Right lobe of liver (tissue), 6 donors: ENCODE data around the gene ALOX15. TPM values are rescaled to one million over a fixed set of nuclear protein-coding genes. Genes with fewer than 3 reads are reported as not detected.
A peak's percentile ranks its signal among the peaks of the same experiment; 100 is the strongest.
"Not testable (repeated sequence)": the region's sequence is repeated elsewhere in the genome, so short reads cannot be mapped to it uniquely, and the experiment has no call there.

ENCODE experiments used
- ATAC-seq, 4 donors: fragments of 200-7000 bp; cut with Tn5 transposase; one replicate each; pipeline ENCODE4 v1.9.1; 2020; ENCODE audit warnings: mild to moderate bottlenecking in 4 of 4, moderate library complexity in 4 of 4
- DNase-seq, 3 donors: peaks; one replicate each; pipeline ENCODE4 v3.0.0-alpha.2; 2020
- H3K27ac ChIP-seq, 3 donors: fragments of 200-600 bp; one replicate each; pipeline ENCODE4 v1.8.0; 2022
- H3K27me3 ChIP-seq, 2 donors: fragments of 200-600 bp; one replicate each; pipeline ENCODE4 v1.8.0; 2022
- H3K36me3 ChIP-seq, 4 donors: fragments of 200-600 bp; sonication (generic) in 1 of 4; one replicate each; pipeline versions ENCODE4 v1.5.1 to v1.8.0; 2017 to 2022; ENCODE audit warnings: control low read depth in 1 of 4
- H3K4me1 ChIP-seq, 4 donors: fragments of 200-600 bp; sonication (generic) in 1 of 4; one replicate each; pipeline versions ENCODE4 v1.5.1 to v1.8.0; 2017 to 2022; ENCODE audit warnings: control low read depth in 1 of 4
- H3K4me3 ChIP-seq, 3 donors: fragments of 200-600 bp; one replicate each; pipeline ENCODE4 v1.8.0; 2022
- H3K9me3 ChIP-seq, 4 donors: fragments of 200-600 bp; sonication (generic) in 1 of 4; one replicate each; pipeline versions ENCODE4 v1.5.1 to v1.8.0; 2017 to 2022; ENCODE audit warnings: control low read depth in 1 of 4
- CTCF ChIP-seq, 4 donors: fragments of 200-600 bp in 3 of 4; fragments of 450-650 bp in 1 of 4; IDR thresholded peaks; one replicate each; pipeline versions ENCODE4 v1.5.1 to v1.8.0; 2016 to 2022; ENCODE audit warnings: antibody characterized with exemption in 4 of 4, mild to moderate bottlenecking in 2 of 4
- POLR2A ChIP-seq: fragments of 450-650 bp; IDR thresholded peaks from one replicate; pipeline ENCODE4 v1.6.1; 2017; ENCODE audit warnings: antibody characterized with exemption, mild to moderate bottlenecking
- WGBS: methylation state at CpG from one replicate; pipeline ENCODE4 v1.1.6; 2018; ENCODE audit warnings: low coverage, low lambda C conversion rate; ENCODE audit not compliant: insufficient coverage; ENCODE audit errors: missing lambda C conversion rate; 5-methylcytosine and 5-hydroxymethylcytosine counted together
- intact Hi-C, 2 donors: fragments of 100-400 bp; cut with DNase I; formaldehyde crosslinking; loops; one replicate each; pipeline versions ENCODE4 v1.11.2 to v1.14.1; 2022
- total RNA-seq, 6 experiments: library from RNA; depleted of rRNA in 2 of 6; stranded (reverse); fragments of >200 nt in 2 of 6; fragmentation: NEBNext Ultra II Directional in 3 of 6; extraction: Animal tissue kit (Norgen Biotek cat#: 25700) in 3 of 6; gene quantifications; one replicate each; pipeline versions ENCODE4 v1.1.0 to v1.2.4, GENCODE V29; 2016 to 2023
- donor health status: DM: no; HTN: yes; CAD: no.
- donor health status: DM: no; HTN: no; CAD: no.
- donor health status: DM: no; HTN: no; CAD: no.
- donor health status: DM: no; HTN: yes; CAD: no.
- donor health status: DM: no; HTN: yes; CAD: no.

ALOX15 gene
- total RNA-seq, 6 experiments from 2014 or later: 0.09 to 0.53 (median 0.28) TPM; not detected in 2

GRCh38 chr17:4645642-4646041, 4.2 kb upstream of the ALOX15 start:
- Histone ChIP-seq H3K4me3 (no peak overlapping the region), H3K27me3 (no peaks in the 10 kb centered on the region), H3K36me3 (no peaks in the 10 kb centered on the region), H3K9me3 (no peaks in the 10 kb centered on the region), H3K27ac (no peak overlapping the region), H3K4me1 (peaks cover 0 to 21% (median 8%) of the 10 kb centered on the region in 4 donors)
- TF ChIP-seq POLR2A (no peak), CTCF (IDR thresholded peaks at IDR 0.05) (no peak)
- no peak for ATAC-seq
- 62% methylated on average over 5 of the region's 5 CpGs for WGBS
- DNase-seq: no peak
- intact Hi-C loops: no loop called here

- TF ChIP-seq POLR2A (no peak), CTCF (IDR thresholded peaks at IDR 0.05) (no peak)
- Histone ChIP-seq H3K36me3 (no peaks in the 10 kb centered on the region), H3K27ac (no peak overlapping the region), H3K9me3 (no peaks in the 10 kb centered on the region), H3K4me1 (peaks cover 0 to 11% (median 5%) of the 10 kb centered on the region in 4 donors), H3K27me3 (no peaks in the 10 kb centered on the region), H3K4me3 (no peak overlapping the region)
- intact Hi-C loops: no loop called here
- DNase-seq (peak in 1 of 3 donors; percentile 42), ATAC-seq (peak in 2 of 4 donors; percentile 17 to 34)
- 26% methylated on average over 4 of the region's 4 CpGs for WGBS
Observed at GRCh38 chr17:4643676-4644075, 2.2 kb upstream of the ALOX15 start.

GRCh38 chr17:4642286-4642685, 808 bp upstream of the ALOX15 start:
- ATAC-seq (no peak), DNase-seq (no peak)
- intact Hi-C loops: no loop called here
- no peaks in the 10 kb centered on the region for H3K9me3 ChIP-seq
- no peaks in the 10 kb centered on the region for H3K4me1 ChIP-seq
- H3K27ac ChIP-seq: no peak overlapping the region
- no peaks in the 10 kb centered on the region for H3K36me3 ChIP-seq
- H3K27me3 ChIP-seq: no peaks in the 10 kb centered on the region
- TF ChIP-seq CTCF (IDR thresholded peaks at IDR 0.05): no peak
- TF ChIP-seq POLR2A: no peak
- H3K4me3 ChIP-seq: no peak overlapping the region
- WGBS: 18% methylated on average over 4 of the region's 6 CpGs

GRCh38 chr17:4640569-4641188, 799 bp downstream of the ALOX15 start:
- H3K4me3 ChIP-seq, DNase-seq, H3K4me1 ChIP-seq, H3K27me3 ChIP-seq, H3K27ac ChIP-seq, intact Hi-C loops, H3K9me3 ChIP-seq, H3K36me3 ChIP-seq: not testable (repeated sequence)
- peak in 2 of 4 donors; percentile 18 to 29 for ATAC-seq
- 4% methylated on average over 24 of the region's 39 CpGs for WGBS

- DNase-seq (peak in 1 of 3 donors; percentile 41), ATAC-seq (peak; percentile 51 to 65 (median 54))
- peak in 2 of 4 donors; percentile 14 to 19 for TF ChIP-seq CTCF (IDR thresholded peaks at IDR 0.05)
- H3K4me3 ChIP-seq, H3K9me3 ChIP-seq, H3K4me1 ChIP-seq, H3K36me3 ChIP-seq, H3K27ac ChIP-seq, H3K27me3 ChIP-seq, intact Hi-C loops: not testable (repeated sequence)
- WGBS: no CpG with 5 or more reads among the region's 56 CpGs
Observed at GRCh38 chr17:4639301-4640059, 2.0 kb downstream of the ALOX15 start.

- H3K9me3 ChIP-seq, H3K4me3 ChIP-seq, H3K4me1 ChIP-seq, intact Hi-C loops, H3K36me3 ChIP-seq, ATAC-seq, H3K27me3 ChIP-seq, H3K27ac ChIP-seq, DNase-seq: not testable (repeated sequence)
- WGBS: 42% methylated on average over 5 of the region's 8 CpGs
Observed at GRCh38 chr17:4638766-4639165, 2.7 kb downstream of the ALOX15 start.
